Epithelial cell of esophagus (primary cell): ENCODE results near the gene BSPRY.
"Not testable (repeated sequence)": the region's sequence is repeated elsewhere in the genome, so short reads cannot be mapped to it uniquely, and the experiment has no call there.

Source experiments
- DNase-seq: peaks from one replicate; pipeline ENCODE4 v3.0.0; 2010; ENCODE audit warnings: low read depth
- H3K4me3 ChIP-seq: 2 replicates; pipeline ENCODE4 v1.5.1; 2011; ENCODE audit warnings: mild to moderate bottlenecking, low read length, control low read depth
- TF ChIP-seq, protein P1 (sequence below): IDR thresholded peaks from 2 replicates; pipeline ENCODE4 v1.5.1; 2011; ENCODE audit warnings: low read depth, mild to moderate bottlenecking, low read length, control low read depth, inconsistent platforms; ENCODE audit not compliant: insufficient read depth; ENCODE audit errors: missing control alignments

The BSPRY gene

DNA sequence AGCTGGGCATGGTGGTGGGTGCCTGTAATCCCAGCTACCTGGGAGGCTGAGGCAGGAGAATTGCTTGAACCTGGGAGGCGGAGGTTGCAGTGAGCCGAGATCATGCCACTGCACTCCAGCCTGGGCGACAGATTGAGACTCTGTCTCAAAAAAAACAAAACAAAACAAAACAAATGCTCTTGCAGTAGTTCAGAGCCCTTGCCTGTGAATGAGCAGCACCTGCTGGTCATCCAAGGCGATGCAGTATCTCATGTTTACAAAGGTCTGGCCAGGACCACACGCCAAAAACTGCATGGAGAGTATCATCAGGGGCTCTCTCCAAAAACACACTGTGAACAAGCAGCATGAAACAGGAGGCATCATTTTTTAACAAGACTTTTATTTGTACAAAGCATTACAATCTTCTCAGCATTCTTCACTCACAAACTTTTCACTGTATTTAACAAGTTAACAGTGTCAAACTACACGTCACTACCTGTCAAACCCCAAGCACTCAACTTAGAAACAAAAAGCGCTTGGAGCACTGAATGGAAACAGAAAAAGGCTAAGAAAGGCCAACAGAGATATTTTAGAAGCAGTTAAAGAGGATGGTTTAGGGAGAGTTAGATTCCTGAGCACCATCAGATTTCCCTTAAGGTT lies 57.7 kb downstream of the BSPRY start:
- H3K4me3 ChIP-seq, result not testable (repeated sequence)
- peak; percentile 79 for DNase-seq
- TF ChIP-seq, protein P1, sequence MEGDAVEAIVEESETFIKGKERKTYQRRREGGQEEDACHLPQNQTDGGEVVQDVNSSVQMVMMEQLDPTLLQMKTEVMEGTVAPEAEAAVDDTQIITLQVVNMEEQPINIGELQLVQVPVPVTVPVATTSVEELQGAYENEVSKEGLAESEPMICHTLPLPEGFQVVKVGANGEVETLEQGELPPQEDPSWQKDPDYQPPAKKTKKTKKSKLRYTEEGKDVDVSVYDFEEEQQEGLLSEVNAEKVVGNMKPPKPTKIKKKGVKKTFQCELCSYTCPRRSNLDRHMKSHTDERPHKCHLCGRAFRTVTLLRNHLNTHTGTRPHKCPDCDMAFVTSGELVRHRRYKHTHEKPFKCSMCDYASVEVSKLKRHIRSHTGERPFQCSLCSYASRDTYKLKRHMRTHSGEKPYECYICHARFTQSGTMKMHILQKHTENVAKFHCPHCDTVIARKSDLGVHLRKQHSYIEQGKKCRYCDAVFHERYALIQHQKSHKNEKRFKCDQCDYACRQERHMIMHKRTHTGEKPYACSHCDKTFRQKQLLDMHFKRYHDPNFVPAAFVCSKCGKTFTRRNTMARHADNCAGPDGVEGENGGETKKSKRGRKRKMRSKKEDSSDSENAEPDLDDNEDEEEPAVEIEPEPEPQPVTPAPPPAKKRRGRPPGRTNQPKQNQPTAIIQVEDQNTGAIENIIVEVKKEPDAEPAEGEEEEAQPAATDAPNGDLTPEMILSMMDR, result peak; percentile 92

DNA sequence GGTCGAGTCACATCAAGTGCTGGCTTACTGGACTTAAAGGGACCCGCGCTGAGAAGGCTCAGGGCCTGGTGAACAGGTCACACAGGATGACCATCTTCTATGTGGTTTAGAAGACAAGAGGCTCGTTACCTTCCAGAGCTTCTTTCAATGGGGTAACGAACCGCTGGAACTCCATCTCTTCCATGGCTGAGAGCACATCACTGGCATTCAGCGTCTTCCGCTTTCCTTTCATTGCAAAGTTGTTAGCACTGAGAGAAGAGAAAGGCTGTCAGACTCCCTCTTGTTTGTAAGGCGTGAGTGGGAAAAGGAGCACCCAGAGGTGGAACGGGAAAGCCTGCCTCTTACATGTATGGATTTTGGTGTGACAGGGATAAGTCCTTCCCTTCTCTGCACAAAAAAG lies 60.1 kb downstream of the BSPRY start:
- TF ChIP-seq, protein P1, result no peak
- peak overlapping the region; percentile 67 for H3K4me3 ChIP-seq
- DNase-seq, result no peak

DNA sequence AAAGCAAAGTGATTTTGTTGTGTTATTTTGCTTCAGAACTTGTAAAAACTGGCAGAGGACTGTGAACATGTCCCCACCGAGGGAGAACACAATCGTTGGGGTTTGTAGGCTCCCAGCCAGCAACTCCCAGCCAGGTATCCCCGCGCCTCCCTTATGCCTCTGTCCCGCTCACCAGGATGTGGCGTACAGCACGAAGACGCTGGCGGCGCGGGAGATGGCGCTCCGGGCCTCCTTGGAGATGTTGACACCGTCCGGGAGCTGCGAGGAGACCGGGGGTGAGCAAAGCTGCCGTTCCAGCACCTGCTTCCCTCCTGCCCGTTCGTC lies 60.5 kb downstream of the BSPRY start:
- peak overlapping the region; percentile 67 for H3K4me3 ChIP-seq
- DNase-seq, result no peak
- TF ChIP-seq, protein P1, result peak; percentile 1

DNA sequence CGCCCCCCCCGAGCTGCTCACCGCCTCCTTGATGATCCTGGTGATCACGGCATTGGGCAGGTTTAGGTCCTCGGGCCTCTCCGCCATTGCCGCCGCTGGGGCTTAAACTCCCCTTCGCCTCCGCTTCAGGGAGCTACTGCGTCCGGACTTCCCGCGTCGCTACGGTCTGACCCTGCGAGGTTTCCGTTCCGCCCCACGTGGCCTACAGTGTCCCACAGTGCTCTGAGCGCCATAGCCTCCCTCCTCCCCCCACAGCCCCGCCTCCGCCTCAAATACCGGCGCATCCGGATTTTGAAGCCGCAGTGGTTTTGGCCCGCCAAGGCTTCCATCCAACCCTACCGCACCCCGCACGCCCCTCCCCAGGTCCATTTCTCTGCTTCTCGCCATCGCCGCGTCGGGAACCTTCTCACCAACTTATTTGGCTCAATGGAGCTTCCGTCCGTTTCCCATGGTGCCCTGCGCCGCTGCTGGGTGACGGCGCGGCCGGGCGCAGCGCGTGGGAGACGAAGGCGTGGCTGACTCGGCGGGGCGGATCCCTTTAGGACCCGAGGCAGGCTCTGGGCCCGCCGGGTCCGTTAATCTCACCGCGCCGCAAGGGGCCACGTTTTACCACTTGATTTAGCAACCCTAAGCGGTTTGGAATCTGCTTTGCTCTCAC lies 61.0 kb downstream of the BSPRY start, which contains the start of the genes C9orf43 and POLE3:
TSS of gene C9orf43 (plus strand) at position 541 of the 658 bp plus-strand sequence. CDS start 2,747 bp downstream, outside the sequence.
TSS of gene POLE3 (minus strand) at position 469 of the 658 bp plus-strand sequence. CDS start at position 87, 382 bp downstream.
- H3K4me3 ChIP-seq, result peak within 1 kb of the TSS; percentile 67
- DNase-seq, result peak; percentile 96
- TF ChIP-seq, protein P1, result no peak

DNA sequence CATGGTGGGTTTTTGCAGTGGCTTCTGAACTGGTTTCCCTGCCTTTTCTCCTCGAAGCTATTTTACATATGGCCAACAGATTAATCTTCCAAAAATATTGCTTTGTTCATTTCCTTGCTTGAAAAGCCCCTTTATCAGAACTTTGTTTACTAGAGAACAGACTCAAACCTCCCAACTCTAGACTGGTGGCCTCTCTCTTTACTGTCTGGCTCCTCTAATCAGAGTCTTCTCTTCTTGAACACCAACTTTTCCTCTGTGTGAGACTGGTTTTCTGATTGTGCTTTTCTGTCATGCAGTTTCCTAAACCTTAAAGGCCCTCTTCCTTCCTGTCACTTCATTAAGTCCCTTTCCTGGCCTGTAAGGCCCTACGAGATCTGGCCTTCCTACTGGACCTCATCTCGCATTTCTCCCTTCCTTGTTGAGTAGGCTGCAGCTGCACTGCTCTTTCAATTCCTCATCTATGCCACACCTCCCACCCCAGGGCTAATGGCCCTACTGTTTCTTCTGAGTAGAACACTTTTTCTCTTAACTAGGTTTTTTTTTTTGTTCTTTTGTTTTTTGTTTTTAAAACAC lies 66.9 kb downstream of the BSPRY start:
- TF ChIP-seq, protein P1, result no peak
- DNase-seq, result no peak
- H3K4me3 ChIP-seq, result no peak overlapping the region

DNA sequence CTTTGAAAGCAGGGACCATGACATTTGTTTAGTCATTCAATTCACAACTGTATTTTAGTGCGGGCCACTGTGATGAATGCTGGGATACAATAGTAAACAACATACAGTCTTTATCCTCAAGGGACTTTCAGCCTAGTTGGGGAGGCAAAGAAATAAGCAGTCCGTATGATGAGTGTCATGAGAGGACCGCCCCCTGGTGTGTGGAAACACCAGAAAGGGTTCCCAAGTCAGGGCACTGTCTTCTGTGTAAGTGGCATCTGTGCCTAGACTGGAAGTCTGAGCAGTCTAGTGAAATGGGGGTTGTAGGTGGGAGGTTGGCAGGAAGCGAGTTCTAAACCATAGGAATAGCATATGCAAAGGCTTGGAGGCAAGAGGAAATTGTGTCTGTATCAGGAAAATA lies 68.0 kb downstream of the BSPRY start:
- no peak overlapping the region for H3K4me3 ChIP-seq
- TF ChIP-seq, protein P1, result no peak
- no peak for DNase-seq
